GM12873 (cell line): Measurements from ENCODE around the gene SLITRK1.

Experiments used
- TF ChIP-seq, protein P1 (sequence below): IDR thresholded peaks from 2 replicates; pipeline ENCODE4 v1.5.1; 2012; ENCODE audit warnings: low read depth, mild to moderate bottlenecking, moderate library complexity, low read length, control low read depth; ENCODE audit not compliant: insufficient read depth; ENCODE audit errors: missing control alignments

The SLITRK1 gene

DNA sequence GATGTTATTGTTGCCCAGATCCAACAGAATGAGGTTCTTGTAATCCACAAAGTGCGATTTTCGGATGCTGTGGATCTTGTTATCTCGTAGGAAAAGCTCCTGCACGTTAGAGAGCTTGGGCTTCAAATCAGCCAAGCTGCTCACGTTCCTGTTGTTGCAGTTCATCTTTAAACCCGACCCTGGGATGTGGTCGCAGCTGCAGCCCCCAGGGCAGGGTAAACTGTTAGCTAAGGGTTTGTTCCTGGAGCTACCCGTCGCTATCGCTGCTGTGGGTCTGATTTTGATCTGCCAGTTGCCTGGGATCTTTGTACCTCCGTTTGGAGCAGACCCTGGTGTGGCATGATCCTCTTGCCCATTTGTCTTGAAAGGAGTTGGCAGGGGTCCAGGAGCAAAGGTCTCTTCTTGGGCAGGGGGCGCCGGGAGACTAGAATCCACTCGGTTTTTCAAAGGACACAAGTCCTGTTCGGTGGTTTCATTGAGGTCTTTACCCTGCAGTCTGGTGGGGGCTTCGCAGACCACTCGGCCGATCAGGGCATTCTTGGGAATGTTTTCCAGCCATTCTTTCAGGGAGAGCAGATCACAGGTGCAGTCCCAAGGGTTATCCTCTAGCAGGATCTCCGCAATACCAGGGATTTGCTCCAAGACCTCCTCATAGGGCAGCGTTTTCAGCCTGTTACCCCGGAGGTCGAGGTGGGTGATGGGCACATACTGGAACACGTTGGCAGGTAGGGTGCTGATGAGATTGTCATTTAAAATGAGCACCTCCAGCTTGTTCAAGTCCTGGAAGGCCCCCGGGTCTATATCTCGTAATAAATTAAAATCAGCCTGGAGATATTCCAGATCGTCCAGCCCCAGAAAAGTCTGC is 1.8 kb downstream of the SLITRK1 start:
- TF ChIP-seq, protein P1, sequence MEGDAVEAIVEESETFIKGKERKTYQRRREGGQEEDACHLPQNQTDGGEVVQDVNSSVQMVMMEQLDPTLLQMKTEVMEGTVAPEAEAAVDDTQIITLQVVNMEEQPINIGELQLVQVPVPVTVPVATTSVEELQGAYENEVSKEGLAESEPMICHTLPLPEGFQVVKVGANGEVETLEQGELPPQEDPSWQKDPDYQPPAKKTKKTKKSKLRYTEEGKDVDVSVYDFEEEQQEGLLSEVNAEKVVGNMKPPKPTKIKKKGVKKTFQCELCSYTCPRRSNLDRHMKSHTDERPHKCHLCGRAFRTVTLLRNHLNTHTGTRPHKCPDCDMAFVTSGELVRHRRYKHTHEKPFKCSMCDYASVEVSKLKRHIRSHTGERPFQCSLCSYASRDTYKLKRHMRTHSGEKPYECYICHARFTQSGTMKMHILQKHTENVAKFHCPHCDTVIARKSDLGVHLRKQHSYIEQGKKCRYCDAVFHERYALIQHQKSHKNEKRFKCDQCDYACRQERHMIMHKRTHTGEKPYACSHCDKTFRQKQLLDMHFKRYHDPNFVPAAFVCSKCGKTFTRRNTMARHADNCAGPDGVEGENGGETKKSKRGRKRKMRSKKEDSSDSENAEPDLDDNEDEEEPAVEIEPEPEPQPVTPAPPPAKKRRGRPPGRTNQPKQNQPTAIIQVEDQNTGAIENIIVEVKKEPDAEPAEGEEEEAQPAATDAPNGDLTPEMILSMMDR: no peak

DNA sequence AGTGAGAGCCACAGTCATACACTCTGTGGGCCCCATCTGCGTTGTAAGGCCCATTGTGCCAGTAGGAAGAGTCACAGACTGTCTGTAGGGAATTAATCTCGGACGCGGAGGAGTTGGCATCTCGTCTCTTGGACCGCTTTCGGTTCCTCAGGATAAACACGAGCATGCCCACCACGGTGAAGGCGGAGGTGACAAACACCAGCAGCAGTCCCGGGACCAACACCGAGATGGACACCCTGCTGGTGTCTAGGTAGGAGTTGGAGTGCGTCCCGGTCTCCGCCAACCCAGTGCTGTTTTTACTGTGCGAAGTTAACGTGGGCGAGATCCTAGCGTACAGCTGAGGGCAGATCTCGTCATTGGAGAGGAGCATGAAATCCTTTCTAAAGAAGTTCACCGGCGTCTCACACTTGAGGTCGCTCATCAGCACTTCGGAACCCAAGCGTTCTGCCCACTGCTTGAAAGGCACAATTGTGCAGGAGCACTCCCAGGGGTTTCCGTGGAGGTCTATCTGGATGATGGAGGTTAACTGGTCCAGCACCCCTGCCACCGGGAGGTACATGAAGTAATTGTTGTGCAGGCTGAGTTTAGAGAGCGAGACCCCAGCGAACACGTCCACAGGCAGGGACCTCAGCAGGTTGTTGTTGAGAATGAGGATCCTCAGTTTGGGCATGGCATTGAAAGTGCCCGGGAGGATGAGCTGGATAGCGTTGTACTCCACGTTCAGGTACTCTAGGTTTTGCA is 2.7 kb downstream of the SLITRK1 start:
- TF ChIP-seq, protein P1: no peak

DNA sequence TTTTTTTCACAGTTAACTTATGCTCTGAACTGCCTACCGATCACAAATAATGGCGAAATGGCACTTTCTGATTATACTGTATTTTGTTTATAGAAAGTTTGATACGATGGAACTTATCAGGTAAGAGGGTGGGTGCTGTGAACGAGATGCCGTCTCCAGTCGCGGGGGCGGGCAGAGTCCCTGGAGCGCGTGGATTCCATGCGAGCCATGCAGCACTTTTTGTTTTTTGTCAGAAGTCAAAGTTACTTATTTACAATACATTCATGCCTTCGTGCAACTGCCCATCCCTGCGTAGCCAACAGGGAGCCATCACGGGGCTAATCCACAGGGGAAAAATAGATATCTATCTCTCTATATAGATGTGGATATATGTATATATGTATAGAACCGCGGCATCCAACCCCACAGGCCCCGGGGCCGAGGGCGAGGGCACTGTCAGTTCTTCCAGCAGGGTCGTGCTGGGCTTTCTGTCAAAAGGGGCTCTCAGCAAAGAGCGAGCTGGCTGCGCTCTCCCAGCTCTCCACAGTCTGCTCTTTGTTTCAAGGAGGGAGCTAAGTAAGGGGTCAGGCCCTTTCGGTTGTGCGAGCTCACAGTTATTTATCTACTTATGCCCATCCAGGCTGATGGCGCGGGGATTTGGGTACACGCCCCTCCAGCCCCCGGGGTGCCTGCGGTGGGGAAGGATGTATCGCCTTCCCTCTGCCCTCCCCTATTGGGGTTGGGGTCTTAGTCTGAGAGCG is 3.4 kb downstream of the SLITRK1 start:
- TF ChIP-seq, protein P1: no peak

DNA sequence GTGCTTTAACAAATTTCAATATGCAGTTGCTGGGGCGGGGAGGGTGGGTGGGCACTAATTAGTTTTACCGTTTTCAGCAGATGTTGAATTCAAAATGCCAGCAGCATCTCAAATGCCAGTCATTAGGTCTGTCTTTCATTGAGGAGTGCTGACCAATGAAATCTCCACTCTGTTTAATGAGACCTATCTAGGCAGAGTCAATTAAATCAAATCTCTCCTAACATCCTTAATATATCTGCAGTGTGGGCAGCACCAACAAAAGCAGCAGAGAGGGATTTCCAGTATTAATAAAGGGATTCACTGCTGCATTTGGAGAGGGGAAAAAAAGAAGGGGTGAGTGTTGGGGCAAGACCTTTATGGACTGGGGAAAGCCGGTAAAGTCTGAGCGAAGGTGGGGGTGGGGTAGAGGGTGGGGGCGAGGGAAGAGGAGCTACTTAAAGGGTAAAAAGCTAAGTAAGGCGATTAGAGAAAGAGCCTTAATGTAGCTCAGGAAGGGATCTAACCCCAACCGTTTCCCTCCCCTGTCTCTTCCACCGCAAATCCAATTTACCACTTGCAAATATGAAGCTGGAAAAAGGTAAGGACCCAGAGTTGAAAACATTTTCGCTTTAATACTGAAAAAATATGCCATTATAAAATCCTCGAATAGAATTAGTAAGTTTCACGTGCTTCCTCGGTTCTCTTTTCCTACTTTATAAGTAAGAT is 4.5 kb downstream of the SLITRK1 start:
- TF ChIP-seq, protein P1: no peak

DNA sequence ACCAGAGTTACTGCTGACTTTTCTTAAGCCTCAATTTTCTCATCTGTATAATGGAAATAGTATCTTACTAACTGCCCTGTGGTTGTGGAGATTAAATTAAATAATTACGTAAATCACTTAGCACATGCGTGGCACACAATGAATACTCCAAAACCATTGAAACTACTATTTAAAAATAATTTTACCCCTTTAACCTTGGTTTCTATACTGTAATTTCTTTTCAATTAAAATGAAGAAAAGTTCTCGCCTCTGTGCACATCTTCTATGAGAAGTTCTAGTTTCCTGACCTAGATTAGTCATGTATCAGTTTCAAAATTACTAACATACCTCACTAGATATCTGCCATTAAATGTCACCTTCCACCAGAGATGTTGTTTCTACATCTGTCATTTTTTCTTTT is 5.7 kb downstream of the SLITRK1 start:
- TF ChIP-seq, protein P1: no peak

DNA sequence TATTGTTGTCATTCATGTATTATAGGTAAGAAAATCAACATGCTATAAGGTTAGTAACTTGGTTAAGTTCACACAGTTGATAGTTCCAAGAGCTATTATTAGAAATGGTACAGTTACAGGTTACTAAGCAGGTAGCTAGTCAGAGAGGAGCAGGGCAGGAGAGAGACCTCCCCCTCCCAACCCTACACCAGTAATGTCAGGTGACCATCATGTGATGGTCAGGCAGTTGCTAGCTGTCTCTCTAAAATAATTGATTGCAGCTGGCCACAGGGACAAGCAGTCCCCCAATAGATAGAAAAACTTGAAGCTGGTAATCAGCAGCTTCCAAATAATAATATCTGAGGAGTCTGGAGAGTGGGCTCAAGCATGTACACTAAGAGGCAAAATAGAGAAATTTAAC is 14.6 kb downstream of the SLITRK1 start:
- TF ChIP-seq, protein P1: no peak
